Left cardiac atrium (tissue), 4 donors: ENCODE measurements around the gene C6orf15. TPM values are rescaled to one million over a fixed set of nuclear protein-coding genes. Genes with fewer than 3 reads are reported as not detected.
"Not testable (repeated sequence)": the region's sequence is repeated elsewhere in the genome, so short reads cannot be mapped to it uniquely, and the experiment has no call there.

Source experiments
- ATAC-seq, 2 donors: fragments of 200-7000 bp; cut with Tn5 transposase; one replicate each; pipeline ENCODE4 v1.9.1; 2020; ENCODE audit warnings: mild to moderate bottlenecking in 2 of 2, moderate library complexity in 2 of 2
- DNase-seq: peaks from one replicate; pipeline ENCODE4 v3.0.0-alpha.2; 2020
- intact Hi-C, 2 donors: fragments of 100-400 bp; cut with DNase I; formaldehyde crosslinking; loops; one replicate each; pipeline versions ENCODE4 v1.14.1 to v1.15.1; 2022 to 2023
- total RNA-seq, 2 donors: library from RNA; stranded (reverse); fragmentation: NEBNext Ultra II Directional; extraction: Animal tissue kit (Norgen Biotek cat#: 25700); gene quantifications; one replicate each; pipeline ENCODE4 v1.2.1, GENCODE V29; 2021
- donor health status: DM: no; HTN: yes; CAD: no.
- donor health status: DM: no; HTN: yes; CAD: no; lungs with severe emphysema.
- donor health status: DM: yes; HTN: yes; CAD: no.
- donor health status: Dilated cardiomyopathy.

C6orf15 gene
- total RNA-seq, 2 donors from 2014 or later, result not detected

DNA sequence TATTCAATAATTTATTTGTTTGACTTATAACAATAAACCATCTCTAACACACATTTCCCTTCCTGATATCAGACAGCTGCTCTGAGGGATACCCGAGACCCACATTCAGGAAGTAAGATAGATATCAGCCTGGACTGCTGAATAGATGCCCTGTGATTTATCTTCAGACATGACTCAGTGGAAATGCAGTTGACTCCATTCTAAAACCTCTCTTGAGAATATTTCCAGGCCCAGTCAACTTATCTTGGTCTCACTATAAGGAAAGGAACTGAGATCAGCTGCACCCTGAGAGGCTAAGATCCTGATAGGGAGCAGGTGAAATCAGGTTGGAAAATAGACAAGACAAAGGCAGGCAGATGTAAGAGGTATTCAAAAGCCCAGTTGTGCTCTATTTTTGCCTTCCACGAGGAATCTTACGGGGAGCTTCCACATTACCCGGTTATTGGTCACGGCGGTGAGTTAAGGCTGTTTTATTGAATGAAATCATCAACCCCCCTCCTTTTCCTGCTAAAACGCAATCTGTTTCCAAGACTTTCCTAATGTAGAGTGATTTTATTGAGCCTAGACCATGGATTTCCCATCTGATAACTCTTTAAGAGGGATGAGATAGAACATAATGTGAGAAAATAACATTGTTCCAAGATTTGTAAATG, 25.5 kb downstream of the C6orf15 start:
- intact Hi-C loops, result loop anchor here in 1 of 2 donors (5.0 kb wide), 1 partner anchor 260 kb away; no protein-coding TSS in a partner anchor
- ATAC-seq, result peak in 1 of 2 donors; percentile 54

GRCh38 chr6:31083742-31084354, 28.5 kb downstream of the C6orf15 start:
- DNase-seq (no peak), ATAC-seq (peak; percentile 16 to 62)
- intact Hi-C loops, result no loop called here

More for the DNA sequence above, 25.5 kb downstream of the C6orf15 start:
- DNase-seq, result no peak

DNA sequence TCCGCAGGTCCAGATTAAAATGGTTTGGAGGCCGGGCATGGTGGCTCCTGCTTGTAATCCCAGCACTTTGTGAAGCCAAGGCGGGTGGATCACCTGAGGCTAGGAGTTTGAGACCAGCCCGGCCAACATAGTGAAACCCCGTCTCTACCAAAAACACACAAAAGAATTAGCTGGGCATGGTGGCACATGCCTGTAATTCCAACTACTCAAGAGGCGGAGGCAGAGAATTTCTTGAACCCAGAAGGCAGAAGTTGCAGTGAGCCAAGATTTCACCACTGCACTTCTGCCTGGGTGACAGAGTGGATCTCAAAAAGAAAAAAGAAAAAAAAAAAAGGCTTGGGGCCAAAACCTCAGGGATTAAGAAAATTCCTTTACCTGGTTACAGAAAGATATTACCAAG, 30.5 kb downstream of the C6orf15 start:
- intact Hi-C loops, result no loop called here
- no peak for ATAC-seq

DNA sequence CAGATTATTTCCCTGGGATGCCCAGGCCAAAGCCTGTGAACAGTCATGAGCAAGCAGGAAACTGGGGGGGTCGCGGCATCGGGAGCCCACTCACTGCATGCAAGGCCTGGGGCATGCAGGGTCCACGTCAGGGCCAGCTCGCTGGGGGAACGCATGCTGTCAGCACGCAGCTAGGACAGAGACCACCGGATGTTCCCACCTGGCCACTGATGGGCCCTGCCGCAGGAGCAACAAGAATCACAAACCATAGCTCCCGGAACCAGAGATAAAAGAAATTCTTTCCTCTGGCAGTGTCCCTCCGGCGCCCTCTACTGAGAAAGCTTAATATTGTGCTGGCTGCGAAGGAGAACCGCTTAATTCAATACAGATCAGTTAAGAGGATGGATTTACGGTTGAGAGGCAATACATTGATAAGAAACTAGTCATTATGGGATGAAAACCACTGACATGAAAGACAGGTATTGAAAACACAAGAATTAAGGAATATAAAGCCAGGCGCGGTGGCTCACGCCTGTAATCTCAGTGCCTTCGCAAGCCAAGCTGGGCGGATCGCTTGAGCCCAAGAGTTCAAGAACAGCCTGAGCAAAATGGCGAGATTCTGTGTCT, 32.6 kb downstream of the C6orf15 start:
- intact Hi-C loops, result loop anchor here in 1 of 2 donors (10.0 kb wide), 1 partner anchor 255 kb away; no protein-coding TSS in a partner anchor
- ATAC-seq (peak; percentile 70 to 79), DNase-seq (peak; percentile 65)

More for the DNA sequence above, 30.5 kb downstream of the C6orf15 start:
- no peak for DNase-seq

GRCh38 chr6:31076611-31077010, 35.8 kb downstream of the C6orf15 start:
- ATAC-seq (no peak), DNase-seq (no peak)
- intact Hi-C loops, result loop anchor here in 1 of 2 donors (10.0 kb wide), 1 partner anchor 252 kb away; no protein-coding TSS in a partner anchor

GRCh38 chr6:31075528-31075927, 36.8 kb downstream of the C6orf15 start:
- ATAC-seq (no peak), DNase-seq (no peak)
- intact Hi-C loops, result loop anchor here in 1 of 2 donors (10.0 kb wide), 1 partner anchor 251 kb away; no protein-coding TSS in a partner anchor

GRCh38 chr6:31074401-31074800, 38.0 kb downstream of the C6orf15 start:
- DNase-seq, result no peak
- ATAC-seq, result no peak
- intact Hi-C loops, result loop anchor here (5.0 to 10.0 kb wide), 2 partner anchors 247 to 250 kb away; no protein-coding TSS in a partner anchor

DNA sequence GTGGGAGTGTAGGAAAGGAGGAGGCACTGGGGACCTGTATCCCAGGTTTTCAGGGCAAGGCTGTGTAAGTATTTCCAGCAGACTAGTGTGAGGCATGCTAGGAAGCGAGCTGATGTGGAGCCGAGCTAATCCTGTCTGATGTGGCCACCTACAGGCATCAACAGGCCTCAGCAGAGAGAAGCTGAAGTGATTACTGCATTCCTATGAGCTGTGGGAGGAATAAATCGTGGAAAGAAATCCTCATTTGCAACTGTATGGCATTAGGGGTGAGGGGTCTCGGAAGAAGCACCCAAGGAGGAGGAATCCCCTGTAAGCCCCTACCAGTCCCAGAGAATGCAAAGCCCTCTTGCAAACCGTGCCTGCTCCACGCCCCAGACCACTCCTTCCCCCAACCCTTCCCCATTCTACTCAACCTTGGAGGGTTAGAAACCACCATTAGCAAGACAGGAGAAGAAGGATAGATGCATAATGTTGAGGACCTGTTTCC, 41.6 kb downstream of the C6orf15 start:
- intact Hi-C loops, result loop anchor here (5.0 to 10.0 kb wide), 2 partner anchors 243 to 246 kb away; no protein-coding TSS in a partner anchor
- ATAC-seq, result peak; percentile 89 to 94
- DNase-seq, result peak; percentile 41

DNA sequence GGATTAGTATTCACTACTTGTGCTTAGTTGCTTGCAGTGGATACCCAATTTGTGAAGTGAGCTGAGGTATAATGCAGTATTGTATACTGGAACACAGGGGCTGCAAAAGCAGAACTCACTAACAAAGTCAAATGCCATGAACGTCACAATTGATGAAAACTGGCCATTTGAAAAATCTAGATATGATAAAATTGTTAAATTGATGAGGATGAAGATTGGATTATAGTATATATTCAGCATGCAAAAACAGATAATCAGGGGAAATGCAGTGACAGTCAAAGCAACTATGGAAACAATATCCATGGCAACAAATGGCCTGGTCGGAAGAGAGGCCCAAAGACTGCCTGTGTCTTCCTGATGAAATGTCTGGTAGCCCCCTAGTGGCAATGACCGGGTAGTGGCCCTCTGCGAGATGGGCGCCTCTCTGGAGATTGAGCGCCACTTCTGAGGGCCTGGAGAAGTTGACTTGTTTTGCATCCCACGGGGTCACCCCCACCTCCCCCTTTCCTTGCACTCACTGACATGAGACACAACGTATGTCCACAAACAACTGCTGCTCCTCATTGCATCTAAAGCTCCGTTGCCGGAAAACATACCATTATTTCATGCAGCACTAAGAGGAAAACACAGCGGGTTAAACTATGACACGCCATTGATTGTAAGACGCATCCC, 43.6 kb downstream of the C6orf15 start:
- intact Hi-C loops, result loop anchor here in 1 of 2 donors (1.0 kb wide), 1 partner anchor 154 kb away; no protein-coding TSS in a partner anchor
- DNase-seq, result peak; percentile 75

GRCh38 chr6:31067891-31068668, 44.3 kb downstream of the C6orf15 start:
- ATAC-seq, DNase-seq, intact Hi-C loops: not testable (repeated sequence)

More for the DNA sequence above, 43.6 kb downstream of the C6orf15 start:
- peak; percentile 83 to 87 for ATAC-seq

DNA sequence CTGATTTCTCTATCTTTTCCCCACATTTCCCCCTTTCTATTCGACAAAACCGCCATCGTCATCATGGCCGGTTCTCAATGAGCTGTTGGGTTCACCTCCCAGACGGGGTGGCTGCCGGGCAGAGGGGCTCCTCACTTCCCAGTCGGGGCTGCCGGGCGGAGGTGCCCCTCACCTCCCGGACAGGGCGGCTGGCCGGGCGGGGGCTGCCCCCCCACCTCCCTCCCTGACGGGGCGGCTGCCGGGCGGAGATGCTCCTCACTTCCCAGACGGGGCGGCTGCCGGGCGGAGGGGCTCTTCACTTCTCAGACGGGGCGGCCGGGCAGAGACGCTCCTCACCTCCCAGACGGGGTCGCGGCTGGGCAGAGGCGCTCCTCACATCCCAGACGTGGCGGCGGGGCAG, 45.3 kb downstream of the C6orf15 start:
- intact Hi-C loops, DNase-seq, ATAC-seq: not testable (repeated sequence)

GRCh38 chr6:31065556-31065955, 46.8 kb downstream of the C6orf15 start:
- intact Hi-C loops, result no loop called here
- DNase-seq, result no peak
- no peak for ATAC-seq

DNA sequence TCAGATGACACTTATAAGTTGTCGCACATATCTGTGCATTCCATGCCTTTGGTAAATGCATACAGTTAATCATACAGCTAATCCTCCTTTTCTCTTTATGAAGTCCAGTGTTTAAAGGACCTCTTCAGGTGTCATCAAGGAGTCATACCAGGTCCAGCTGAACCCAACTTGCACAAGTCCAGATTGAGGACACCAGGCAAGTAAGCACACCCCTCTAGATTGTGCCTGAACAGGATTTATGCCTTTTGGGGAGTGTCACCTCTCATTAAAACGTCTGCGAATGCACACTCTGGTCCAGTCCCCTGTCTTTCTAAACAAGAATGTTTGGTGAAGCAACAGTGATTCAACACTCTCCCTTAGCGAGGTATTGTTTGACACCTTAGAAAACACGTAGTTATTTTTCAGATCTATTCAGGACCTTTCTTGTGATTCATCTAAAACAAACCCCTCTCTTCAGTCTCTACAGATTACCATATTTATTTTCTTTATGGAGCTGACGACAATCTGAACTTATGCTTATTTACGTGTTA, 48.4 kb downstream of the C6orf15 start:
- no peak for ATAC-seq
- no peak for DNase-seq
- intact Hi-C loops, result no loop called here

Other genes with a start within 250 kb of the C6orf15 start
- 10 to 100 TPM; 58.4 to 60.2 TPM for gene DDR1, start 228.1 kb downstream of the C6orf15 start, total RNA-seq
- gene GTF2H4, start 204.4 kb downstream of the C6orf15 start, total RNA-seq, result 10 to 100 TPM; 24.4 to 25.3 TPM
- gene VARS2, start 198.3 kb downstream of the C6orf15 start, total RNA-seq, result 10 to 100 TPM; 14.0 to 18.7 TPM
- not detected for gene SFTA2, start 180.4 kb downstream of the C6orf15 start, total RNA-seq
- gene MUCL3, start 171.6 kb downstream of the C6orf15 start, total RNA-seq, result not detected
- not detected for gene MUC21, start 128.9 kb downstream of the C6orf15 start, total RNA-seq
- under 1 TPM in 1 of 2 donors, not detected in 1; 0.06 TPM for gene MUC22, start 102.1 kb downstream of the C6orf15 start, total RNA-seq
- 1 to 10 TPM; 1.1 to 1.9 TPM for gene PSORS1C1, start 2.2 kb upstream of the C6orf15 start, total RNA-seq
- under 1 TPM in 1 of 2 donors, not detected in 1; 0.10 TPM for gene CDSN, start 7.9 kb upstream of the C6orf15 start, total RNA-seq
- not detected for gene PSORS1C2, start 26.5 kb upstream of the C6orf15 start, total RNA-seq
- 10 to 100 TPM; 10.4 to 11.0 TPM for gene CCHCR1, start 45.2 kb upstream of the C6orf15 start, total RNA-seq
- 1 to 10 TPM; 2.2 to 8.3 TPM for gene TCF19, start 46.0 kb upstream of the C6orf15 start, total RNA-seq
- under 1 TPM; 0.71 to 0.86 TPM for gene POU5F1, start 58.1 kb upstream of the C6orf15 start, total RNA-seq
- 100 to 1,000 TPM; 235 to 362 TPM for gene HLA-C, start 159.5 kb upstream of the C6orf15 start, total RNA-seq
- 100 to 1,000 TPM; 609 to 632 TPM for gene HLA-B, start 244.6 kb upstream of the C6orf15 start, total RNA-seq